B cell (primary cell): Measurements from ENCODE around the gene HPN. TPM values are rescaled to one million over a fixed set of nuclear protein-coding genes. Genes with fewer than 3 reads are reported as not detected.
"Not testable (repeated sequence)": the region's sequence is repeated elsewhere in the genome, so short reads cannot be mapped to it uniquely, and the experiment has no call there.

ENCODE experiments used
- ATAC-seq: fragments of 200-7000 bp; cut with Tn5 transposase; one replicate; pipeline ENCODE4 v1.10.0; 2021; ENCODE audit warnings: low read depth, mild to moderate bottlenecking, moderate number of reproducible peaks, moderate library complexity
- CTCF ChIA-PET: fragments of 350-600 bp; sonication (Branson Sonifier 250); formaldehyde crosslinking; loops from one replicate; lab custom pipeline; 2021; ENCODE audit warnings: antibody characterized with exemption, inconsistent platforms; lab: Charles Lee
- POLR2A ChIA-PET: fragments of 350-600 bp; sonication (Branson Sonifier 250); formaldehyde crosslinking; loops from one replicate; lab custom pipeline; 2021; ENCODE audit warnings: antibody characterized with exemption; lab: Charles Lee
- DNase-seq: peaks from one replicate; pipeline ENCODE4 v3.0.0; 2013
- H2AFZ ChIP-seq: 2 replicates; pipeline ENCODE4 v1.6.1; 2012; ENCODE audit warnings: mild to moderate bottlenecking, low read depth, low read length; ENCODE audit not compliant: insufficient read depth, poor library complexity, severe bottlenecking
- H3K27ac ChIP-seq, 2 donors: 1 replicate in 1 of 2; 2 replicates in 1 of 2; pipeline ENCODE4 v1.5.1; 2012 to 2013; ENCODE audit warnings: low read length in 2 of 2, mild to moderate bottlenecking in 2 of 2, moderate library complexity in 1 of 2
- H3K27me3 ChIP-seq, 4 experiments: fragments of 200-600 bp in 1 of 4; sonication (generic) in 1 of 4; replicated peaks in 1 of 4; 1 replicate in 2 of 4; 2 replicates in 2 of 4; pipeline versions ENCODE4 v1.6.1 to v1.7.0; 2013 to 2016; ENCODE audit warnings: low read length in 3 of 4, mild to moderate bottlenecking in 2 of 4, mixed read lengths in 1 of 4, moderate library complexity in 1 of 4; ENCODE audit not compliant: insufficient read depth in 4 of 4, control insufficient read depth in 3 of 4; ENCODE audit errors: control extremely low read depth in 1 of 4
- H3K36me3 ChIP-seq, 2 experiments: replicated peaks in 1 of 2; 1 replicate in 1 of 2; 2 replicates in 1 of 2; pipeline versions ENCODE4 v1.6.1 to v1.7.1; 2013; ENCODE audit warnings: low read length in 1 of 2; ENCODE audit not compliant: insufficient read depth in 2 of 2, control insufficient read depth in 1 of 2; ENCODE audit errors: control extremely low read depth in 1 of 2, extremely low read depth in 1 of 2
- H3K4me1 ChIP-seq, 2 donors: fragments of 200-600 bp in 1 of 2; sonication (generic) in 1 of 2; 1 replicate in 1 of 2; 2 replicates in 1 of 2; pipeline versions ENCODE4 v1.5.1 to v1.6.1; 2013 to 2017; ENCODE audit warnings: low read length in 2 of 2; ENCODE audit not compliant: control insufficient read depth in 2 of 2, insufficient read depth in 2 of 2
- H3K4me2 ChIP-seq: replicated peaks from 2 replicates; pipeline ENCODE3; 2012; ENCODE audit warnings: mild to moderate bottlenecking, low read depth, low read length; ENCODE audit not compliant: poor library complexity, severe bottlenecking
- H3K4me3 ChIP-seq, 5 experiments: fragments of 200-600 bp in 1 of 5; sonication (generic) in 1 of 5; 1 replicate in 3 of 5; 2 replicates in 2 of 5; pipeline versions ENCODE4 v1.5.1 to v1.7.0; 2011 to 2016; ENCODE audit warnings: low read length in 4 of 5, mild to moderate bottlenecking in 4 of 5, low read depth in 2 of 5, control low read depth in 1 of 5, moderate library complexity in 1 of 5; ENCODE audit not compliant: insufficient read depth in 1 of 5; ENCODE audit errors: control extremely low read depth in 1 of 5, extremely low read depth in 1 of 5
- H3K79me2 ChIP-seq: fragments of 200-600 bp; sonication (generic); one replicate; pipeline ENCODE4 v1.6.0; 2016; ENCODE audit warnings: low read length; ENCODE audit not compliant: control insufficient read depth, insufficient read depth
- H3K9ac ChIP-seq: fragments of 200-600 bp; sonication (generic); 2 replicates; pipeline ENCODE4 v1.6.1; 2017; ENCODE audit warnings: mild to moderate bottlenecking, low read length, moderate library complexity
- H3K9me3 ChIP-seq, 3 donors: one replicate each; pipeline versions ENCODE4 v1.6.1 to v1.7.1; 2013; ENCODE audit warnings: low read length in 2 of 3; ENCODE audit not compliant: control insufficient read depth in 2 of 3, insufficient read depth in 1 of 3; ENCODE audit errors: control extremely low read depth in 1 of 3
- H4K20me1 ChIP-seq: 2 replicates; pipeline ENCODE4 v1.6.0; 2012; ENCODE audit warnings: mild to moderate bottlenecking, low read length; ENCODE audit not compliant: insufficient read depth, control insufficient read depth, poor library complexity, severe bottlenecking
- H3K27ac Mint-ChIP-seq: one replicate; pipeline ENCODE4 v1.8.0; 2021; ENCODE audit warnings: mixed read lengths
- H3K27me3 Mint-ChIP-seq: one replicate; pipeline ENCODE4 v1.8.0; 2021; ENCODE audit warnings: mixed read lengths
- H3K4me1 Mint-ChIP-seq: one replicate; pipeline ENCODE4 v1.8.0; 2021; ENCODE audit warnings: mixed read lengths
- H3K4me3 Mint-ChIP-seq: one replicate; pipeline ENCODE4 v1.8.0; 2021; ENCODE audit warnings: mixed read lengths
- H3K9me3 Mint-ChIP-seq: one replicate; pipeline ENCODE4 v1.8.0; 2022; ENCODE audit warnings: mixed read lengths; ENCODE audit not compliant: insufficient read depth
- CTCF ChIP-seq: fragments of 200-600 bp; IDR thresholded peaks from one replicate; pipeline ENCODE4 v1.8.0; 2022; ENCODE audit warnings: antibody characterized with exemption, mild to moderate bottlenecking
- EZH2 ChIP-seq: IDR thresholded peaks from 2 replicates; pipeline ENCODE4 v1.6.1; 2012; ENCODE audit warnings: borderline replicate concordance, low read depth, mild to moderate bottlenecking, moderate library complexity, low read length; ENCODE audit not compliant: insufficient read depth, poor library complexity, severe bottlenecking
- WGBS: methylation state at CpG from one replicate; pipeline ENCODE4 v1.1.5; 2013; ENCODE audit warnings: missing lambda C conversion rate; ENCODE audit not compliant: insufficient coverage; 5-methylcytosine and 5-hydroxymethylcytosine counted together
- intact Hi-C: fragments of 100-400 bp; cut with micrococcal nuclease; formaldehyde crosslinking; loops from one replicate; pipeline ENCODE4 v1.10.0; 2022
- polyA plus RNA-seq: library from polyadenylated mRNA; depleted of rRNA; stranded (reverse); fragments of >200 nt; gene quantifications from 2 replicates; pipeline ENCODE4 v1.2.3, GENCODE V29; 2012
- total RNA-seq, 2 donors: library from RNA; stranded (reverse); fragments of 120-200 nt in 1 of 2; gene quantifications; 1 replicate in 1 of 2; 2 replicates in 1 of 2; pipeline versions ENCODE4 v1.2.3 to v1.2.4, GENCODE V29; 2013 to 2022

The HPN gene
- total and polyA plus RNA-seq, 2 donors (not counting 1 experiment from before 2014, with no cell fraction given): 0.30 TPM; not detected in 1

GRCh38 chr19:35029275-35029736, 12.2 kb upstream of the HPN start:
- H3K4me2 ChIP-seq, ATAC-seq, H3K27ac Mint-ChIP-seq, H3K36me3 ChIP-seq, H4K20me1 ChIP-seq, intact Hi-C loops, DNase-seq, H3K4me3 ChIP-seq, H3K4me1 Mint-ChIP-seq, H3K9ac ChIP-seq, H3K9me3 ChIP-seq, H3K27ac ChIP-seq, H3K79me2 ChIP-seq, H2AFZ ChIP-seq, H3K9me3 Mint-ChIP-seq, POLR2A ChIA-PET: not testable (repeated sequence)
- Mint-ChIP-seq H3K4me3 (peak overlapping the region; percentile 48), H3K27me3 (peaks cover 32% of the 10 kb centered on the region)
- CTCF ChIA-PET: interaction anchor here (0.8 kb wide), 1 partner anchor 27 kb away, joined by 4 read pairs; no protein-coding TSS in a partner anchor
- Histone ChIP-seq H3K4me1 (peaks cover 10 to 13% of the 10 kb centered on the region in 2 donors), H3K27me3 (peaks cover 0 to 24% (median 8%) of the 10 kb centered on the region in 4 experiments)
- WGBS: 69% methylated on average over 6 of the region's 11 CpGs

- Histone ChIP-seq H3K4me2 (peak overlapping the region; percentile 66), H2AFZ (no peak overlapping the region), H4K20me1 (no peaks in the 10 kb centered on the region), H3K27ac (no peak overlapping the region), H3K36me3 (peaks cover 0 to 8% of the 10 kb centered on the region in 2 experiments), H3K4me3 (peak overlapping the region in 1 of 5 experiments; percentile 29), H3K27me3 (peaks cover 0 to 24% (median 8%) of the 10 kb centered on the region in 4 experiments), H3K4me1 (peaks cover 10 to 13% of the 10 kb centered on the region in 2 donors), H3K9me3 (peaks cover 0 to 2% (median 0%) of the 10 kb centered on the region in 3 donors), H3K79me2 (no peaks in the 10 kb centered on the region), H3K9ac (no peak overlapping the region)
- H3K4me1 Mint-ChIP-seq: peaks cover 8% of the 10 kb centered on the region
- DNase-seq (peak; percentile 23), ATAC-seq (no peak)
- POLR2A ChIA-PET: no interaction called here
- H3K27me3 Mint-ChIP-seq: peaks cover 32% of the 10 kb centered on the region
- TF ChIP-seq CTCF (no peak), EZH2 (no peak)
- no peak overlapping the region for H3K27ac Mint-ChIP-seq
- H3K4me3 Mint-ChIP-seq: no peak overlapping the region
- WGBS: 18% methylated on average over 6 of the region's 11 CpGs
- CTCF ChIA-PET: no interaction called here
- intact Hi-C loops: no loop called here
- no peaks in the 10 kb centered on the region for H3K9me3 Mint-ChIP-seq
These were observed 11.7 kb upstream of the HPN start for GRCh38 chr19:35029737-35030256.
